Pancreas (tissue), 8 donors: Measurements from ENCODE around the gene ETV3. TPM values are rescaled to one million over a fixed set of nuclear protein-coding genes. Genes with fewer than 3 reads are reported as not detected.

Source experiments
- polyA plus RNA-seq, 2 donors: library from polyadenylated mRNA; stranded (reverse); fragments of 200-250 nt; gene quantifications; one replicate each; pipeline ENCODE4 v1.2.3, GENCODE V29; 2013
- total RNA-seq, 6 donors: library from RNA; stranded (reverse); fragmentation: NEBNext Ultra II Directional in 4 of 6; extraction: Animal tissue kit (Norgen Biotek cat#: 25700) in 4 of 6; gene quantifications; one replicate each; pipeline versions ENCODE4 v1.2.1 to v1.2.4, GENCODE V29; 2021 to 2023
- donor health status: healthy with polysubstance abuse.
- donor health status: DM: no; HTN: no; CAD: no; lungs with moderate emphysema.
- donor health status: DM: no; HTN: no; CAD: no.
- donor health status: Bipolar disorder and iron deficiency.
- donor health status: DM: yes; HTN: yes; CAD: no.
- donor health status: DM: no; HTN: no; CAD: no.
- donor health status: DM: no; HTN: no; CAD: no.
- donor health status: DM: yes; HTN: yes; CAD: no.

ETV3 gene
- total and polyA plus RNA-seq, 8 donors: 2.9 to 12.9 (median 7.3) TPM

Other genes with a start within 250 kb of the ETV3 start
- gene PEAR1, start 244.7 kb downstream of the ETV3 start, total RNA-seq: 1 to 10 TPM; 1.7 to 5.6 (median 2.8) TPM
- gene PEAR1, start 244.7 kb downstream of the ETV3 start, polyA plus RNA-seq: 1 to 10 TPM; 6.6 to 7.1 TPM
- not detected for gene LRRC71, start 217.8 kb downstream of the ETV3 start, total RNA-seq
- under 1 TPM; 0.30 to 0.59 TPM for gene LRRC71, start 217.8 kb downstream of the ETV3 start, polyA plus RNA-seq
- gene ARHGEF11, start 92.7 kb downstream of the ETV3 start, total RNA-seq: 10 to 100 TPM in 4 of 6 donors, 1 to 10 TPM in 2; 9.1 to 21.0 (median 11.7) TPM
- gene ARHGEF11, start 92.7 kb downstream of the ETV3 start, polyA plus RNA-seq: 10 to 100 TPM; 11.4 to 15.1 TPM
- gene ETV3L, start 38.6 kb downstream of the ETV3 start, total RNA-seq: not detected
- gene ETV3L, start 38.6 kb downstream of the ETV3 start, polyA plus RNA-seq: under 1 TPM in 1 of 2 donors, not detected in 1; 0.14 TPM